ENCODE data around the gene LCT. TPM values are rescaled to one million over a fixed set of nuclear protein-coding genes. Genes with fewer than 3 reads are reported as not detected.
A peak's percentile ranks its signal among the peaks of the same experiment; 100 is the strongest.

Gene LCT
- polyA plus RNA-seq, 3 donors, result not detected

DNA sequence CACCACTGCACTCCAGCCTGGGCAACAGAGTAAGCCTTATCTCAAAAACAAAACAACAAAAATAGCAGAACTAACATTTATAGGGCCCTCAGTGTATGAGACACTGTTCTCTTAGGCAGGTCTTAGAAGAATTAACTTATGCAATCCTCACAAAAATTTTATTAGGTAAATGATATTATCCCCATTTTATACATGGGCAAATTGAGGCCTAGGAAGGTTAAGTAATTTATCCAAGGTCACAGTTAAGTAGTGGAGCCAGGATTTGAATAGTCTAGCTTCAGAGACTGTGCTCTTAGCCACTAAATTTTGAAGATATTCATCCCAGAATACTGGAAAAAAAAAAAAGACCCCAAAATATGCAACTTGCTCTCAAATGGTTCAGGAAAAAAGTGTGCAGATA lies 16.4 kb upstream of the LCT start:
- Histone ChIP-seq H3K4me1 (ENCODE audit: control insufficient read depth in 1 of 2, insufficient read depth in 2 of 2, low read length in 2 of 2) (no peaks in the 10 kb centered on the region), H3K9me3 (replicated peaks in 1 of 2; ENCODE audit: control insufficient read depth in 1 of 2, insufficient read depth in 1 of 2, low read length in 2 of 2) (no peaks in the 10 kb centered on the region), H3K27me3 (ENCODE audit: control insufficient read depth in 2 of 2, insufficient read depth in 2 of 2, low read length in 2 of 2) (no peaks in the 10 kb centered on the region), H3K4me3 (replicated peaks in 1 of 3; ENCODE audit: low read depth in 2 of 3, low read length in 3 of 3) (no peak overlapping the region), H3K36me3 (replicated peaks in 1 of 2; ENCODE audit: control insufficient read depth in 1 of 2, insufficient read depth in 2 of 2, low read length in 2 of 2) (peaks cover 25 to 68% of the 10 kb centered on the region in 2 donors), H3K9ac (ENCODE audit: insufficient read depth, low read length, poor library complexity, severe bottlenecking) (no peak overlapping the region), H3K27ac (ENCODE audit: low read depth in 1 of 2, low read length in 2 of 2) (no peak overlapping the region), H2AFZ (ENCODE audit: insufficient read depth, low read depth, low read length, poor library complexity, severe bottlenecking) (no peak overlapping the region), H3K79me2 (ENCODE audit: insufficient read depth, low read length) (no peaks in the 10 kb centered on the region), H3K4me2 (replicated peaks; ENCODE audit: extremely low read depth, low read length, poor library complexity, severe bottlenecking) (no peak overlapping the region), H4K20me1 (ENCODE audit: insufficient read depth, low read length) (no peaks in the 10 kb centered on the region)
- no peak overlapping the region for H3K4me3 Mint-ChIP-seq
- no peaks in the 10 kb centered on the region for H3K9me3 Mint-ChIP-seq
- H3K4me1 Mint-ChIP-seq, result no peaks in the 10 kb centered on the region
- H3K36me3 Mint-ChIP-seq, result peaks cover 46 to 69% of the 10 kb centered on the region in 2 donors
- no peak for DNase-seq
- H3K27me3 Mint-ChIP-seq (ENCODE audit: low read depth in 3 of 3), result no peaks in the 10 kb centered on the region
- intact Hi-C loops (cut with micrococcal nuclease), result no loop called here
- no peak for TF ChIP-seq CTCF (IDR thresholded peaks at IDR 0.05)
- H3K27ac Mint-ChIP-seq, result peak overlapping the region in 1 of 7 donors; percentile 37

DNA sequence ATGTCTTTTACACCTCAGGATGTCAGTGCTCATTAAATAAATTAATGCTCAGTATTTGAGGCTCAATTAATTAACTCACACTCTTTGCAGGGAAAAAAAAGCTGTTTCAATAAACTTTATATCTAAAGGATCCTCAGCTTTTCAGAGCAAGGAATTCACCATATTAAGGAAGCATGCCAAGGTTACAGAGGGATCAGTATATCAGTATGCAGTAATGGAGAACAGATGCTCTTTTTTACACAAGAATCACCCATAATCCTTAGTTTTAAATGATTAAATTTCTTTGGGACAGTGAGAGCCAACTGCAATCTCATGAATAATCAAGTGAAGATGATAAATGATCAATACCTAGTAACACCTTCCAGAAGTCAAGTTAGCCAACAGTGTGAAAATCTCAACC lies 14.9 kb upstream of the LCT start:
- H3K4me2 ChIP-seq (replicated peaks; ENCODE audit: extremely low read depth, low read length, poor library complexity, severe bottlenecking), result no peak overlapping the region
- Mint-ChIP-seq H3K27ac (peak overlapping the region in 1 of 7 donors; percentile 80), H3K27me3 (ENCODE audit: low read depth in 3 of 3) (no peaks in the 10 kb centered on the region), H3K4me1 (no peaks in the 10 kb centered on the region), H3K36me3 (peaks cover 48 to 72% of the 10 kb centered on the region in 2 donors), H3K9me3 (no peaks in the 10 kb centered on the region), H3K4me3 (no peak overlapping the region)
- H3K9me3 ChIP-seq (replicated peaks in 1 of 2; ENCODE audit: control insufficient read depth in 1 of 2, insufficient read depth in 1 of 2, low read length in 2 of 2), result no peaks in the 10 kb centered on the region
- no peak overlapping the region for H2AFZ ChIP-seq (ENCODE audit: insufficient read depth, low read depth, low read length, poor library complexity, severe bottlenecking)
- H3K4me3 ChIP-seq (replicated peaks in 1 of 3; ENCODE audit: low read depth in 2 of 3, low read length in 3 of 3), result no peak overlapping the region
- no peak overlapping the region for H3K27ac ChIP-seq (ENCODE audit: low read depth in 1 of 2, low read length in 2 of 2)
- no peaks in the 10 kb centered on the region for H3K27me3 ChIP-seq (ENCODE audit: control insufficient read depth in 2 of 2, insufficient read depth in 2 of 2, low read length in 2 of 2)
- no peaks in the 10 kb centered on the region for H3K4me1 ChIP-seq (ENCODE audit: control insufficient read depth in 1 of 2, insufficient read depth in 2 of 2, low read length in 2 of 2)
- H4K20me1 ChIP-seq (ENCODE audit: insufficient read depth, low read length), result no peaks in the 10 kb centered on the region
- no peaks in the 10 kb centered on the region for H3K79me2 ChIP-seq (ENCODE audit: insufficient read depth, low read length)
- TF ChIP-seq CTCF (IDR thresholded peaks at IDR 0.05), result no peak
- no peak overlapping the region for H3K9ac ChIP-seq (ENCODE audit: insufficient read depth, low read length, poor library complexity, severe bottlenecking)
- H3K36me3 ChIP-seq (replicated peaks in 1 of 2; ENCODE audit: control insufficient read depth in 1 of 2, insufficient read depth in 2 of 2, low read length in 2 of 2), result peaks cover 20 to 69% of the 10 kb centered on the region in 2 donors
- DNase-seq, result no peak
- intact Hi-C loops (cut with micrococcal nuclease), result no loop called here

Data from CD14-positive monocyte (primary cell).